SK-N-SH treated with all-trans-retinoic acid at 6 μM for 48 hours (cell line): ENCODE data around the gene ZNF672.
"Not testable (repeated sequence)": the region's sequence is repeated elsewhere in the genome, so short reads cannot be mapped to it uniquely, and the experiment has no call there.

Experiments used
- ATAC-seq: fragments of 200-7000 bp; cut with Tn5 transposase; 3 replicates; pipeline ENCODE4 v1.9.1; 2020; ENCODE audit warnings: mild to moderate bottlenecking, moderate library complexity
- ARNTL ChIP-seq: fragments of 450-650 bp; formaldehyde crosslinking; IDR thresholded peaks from 2 replicates; pipeline ENCODE4 v1.5.0; 2020; ENCODE audit warnings: low read depth, mild to moderate bottlenecking, moderate library complexity, borderline replicate concordance
- BACH2 ChIP-seq: fragments of 250-450 bp; sonication (Bioruptor Pico); IDR thresholded peaks from 2 replicates; pipeline ENCODE4 v1.9.0; 2021; ENCODE audit warnings: mild to moderate bottlenecking, borderline replicate concordance
- CSDC2 ChIP-seq: fragments of 250-450 bp; sonication (Bioruptor Pico); IDR thresholded peaks from 2 replicates; pipeline ENCODE4 v1.5.0; 2020; ENCODE audit warnings: mild to moderate bottlenecking, moderate library complexity
- ESRRG ChIP-seq: fragments of 250-450 bp; sonication (Bioruptor Pico); IDR thresholded peaks from 2 replicates; pipeline ENCODE4 v1.6.1; 2021; ENCODE audit warnings: mild to moderate bottlenecking
- GLIS3 ChIP-seq: fragments of 250-450 bp; sonication (Bioruptor Pico); IDR thresholded peaks from 2 replicates; pipeline ENCODE4 v1.5.0; 2020; ENCODE audit warnings: mild to moderate bottlenecking, moderate library complexity
- ISL1 ChIP-seq: fragments of 250-450 bp; sonication (Bioruptor Pico); IDR thresholded peaks from 2 replicates; pipeline ENCODE4 v2.1.2; 2022; ENCODE audit warnings: mild to moderate bottlenecking, moderate library complexity
- OSR1 ChIP-seq: fragments of 250-450 bp; sonication (Bioruptor Pico); IDR thresholded peaks from 2 replicates; pipeline ENCODE4 v1.8.0; 2022; ENCODE audit warnings: moderate library complexity, mild to moderate bottlenecking, inconsistent platforms
- RARB ChIP-seq: fragments of 250-450 bp; sonication (Bioruptor Pico); IDR thresholded peaks from 2 replicates; pipeline ENCODE4 v1.8.0; 2021; ENCODE audit warnings: mild to moderate bottlenecking, moderate library complexity
- SNAI2 ChIP-seq: fragments of 250-450 bp; sonication (Bioruptor Pico); IDR thresholded peaks from 2 replicates; pipeline ENCODE4 v1.5.0; 2020; ENCODE audit warnings: mild to moderate bottlenecking, moderate library complexity
- TOX ChIP-seq: fragments of 250-450 bp; sonication (Bioruptor Pico); IDR thresholded peaks from 2 replicates; pipeline ENCODE4 v1.8.0; 2021; ENCODE audit warnings: mild to moderate bottlenecking, moderate library complexity, borderline replicate concordance
- ZC3H10 ChIP-seq: fragments of 250-450 bp; sonication (Bioruptor Pico); IDR thresholded peaks from 2 replicates; pipeline ENCODE4 v1.5.1; 2021; ENCODE audit warnings: mild to moderate bottlenecking, moderate library complexity
- ZFP3 ChIP-seq: fragments of 250-450 bp; sonication (Bioruptor Pico); IDR thresholded peaks from 2 replicates; pipeline ENCODE4 v1.5.0; 2020; ENCODE audit warnings: mild to moderate bottlenecking, moderate library complexity
- ZFP30 ChIP-seq: fragments of 450-650 bp; formaldehyde crosslinking; IDR thresholded peaks from 2 replicates; pipeline ENCODE4 v1.5.0; 2022; ENCODE audit warnings: mild to moderate bottlenecking, moderate library complexity
- ZNF565 ChIP-seq: fragments of 450-650 bp; formaldehyde crosslinking; conservative IDR thresholded peaks from 2 replicates; pipeline ENCODE4 v1.5.0; 2020; ENCODE audit warnings: low read depth, mild to moderate bottlenecking, moderate library complexity
- ZNF70 ChIP-seq: fragments of 450-650 bp; formaldehyde crosslinking; IDR thresholded peaks from 2 replicates; pipeline ENCODE4 v1.5.0; 2020; ENCODE audit warnings: mild to moderate bottlenecking, moderate library complexity
- TF ChIP-seq, protein P1 (sequence below): fragments of 250-450 bp; sonication (Bioruptor Pico); IDR thresholded peaks from 2 replicates; pipeline ENCODE4 v1.8.0; 2021; ENCODE audit warnings: low read depth, mild to moderate bottlenecking, moderate library complexity, borderline replicate concordance
- TF ChIP-seq, protein P2 (sequence below): fragments of 250-450 bp; sonication (Bioruptor Pico); IDR thresholded peaks from 2 replicates; pipeline ENCODE4 v1.5.0; 2020; ENCODE audit warnings: mild to moderate bottlenecking, moderate library complexity
- TF ChIP-seq, protein P3 (sequence below): fragments of 250-450 bp; sonication (Bioruptor Pico); IDR thresholded peaks from 2 replicates; pipeline ENCODE4 v1.5.1; 2021; ENCODE audit warnings: mild to moderate bottlenecking, moderate library complexity
- TF ChIP-seq, protein P4 (sequence below): fragments of 250-450 bp; sonication (Bioruptor Pico); IDR thresholded peaks from 2 replicates; pipeline ENCODE4 v1.8.0; 2020; ENCODE audit warnings: mild to moderate bottlenecking, moderate library complexity, borderline replicate concordance

Gene ZNF672

DNA sequence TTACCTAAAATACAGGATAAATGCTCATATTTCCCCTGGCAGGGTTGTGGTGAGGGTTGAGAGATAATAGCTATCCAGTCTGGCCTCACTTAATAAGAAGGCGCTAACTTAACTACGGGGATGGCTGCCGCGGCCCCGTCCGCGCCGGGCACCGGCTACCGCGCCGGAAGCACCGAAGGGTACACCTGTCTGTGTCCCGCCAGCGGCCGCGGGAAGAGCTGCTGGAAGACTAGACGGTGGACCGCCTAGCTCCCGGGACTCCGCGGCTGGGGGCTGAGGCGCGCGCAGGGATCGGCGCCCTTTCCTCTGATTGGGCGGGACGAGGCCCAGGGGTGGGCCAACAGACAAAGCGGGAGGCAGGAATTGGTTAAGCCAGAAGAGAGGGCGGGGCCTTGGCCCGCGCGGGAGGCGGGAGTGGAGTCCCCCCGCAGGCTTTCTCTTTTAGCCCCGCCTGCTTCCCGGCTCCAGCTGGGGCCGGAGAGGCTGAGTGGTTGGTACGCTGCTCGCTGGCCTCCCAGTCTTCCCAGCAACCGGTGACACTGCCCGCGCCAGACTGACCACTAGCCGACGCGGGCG lies at the start of gene ZNF672:
TSS of gene ZNF672 (plus strand) at position 444 of the 576 bp plus-strand sequence. CDS start 9,051 bp downstream, outside the sequence.
- TF ChIP-seq CSDC2 (no peak), BACH2 (CRISPR knock-in tag) (no peak), ZC3H10 (CRISPR knock-in tag) (no peak), ISL1 (no peak), SNAI2 (no peak)
- TF ChIP-seq, protein P1, sequence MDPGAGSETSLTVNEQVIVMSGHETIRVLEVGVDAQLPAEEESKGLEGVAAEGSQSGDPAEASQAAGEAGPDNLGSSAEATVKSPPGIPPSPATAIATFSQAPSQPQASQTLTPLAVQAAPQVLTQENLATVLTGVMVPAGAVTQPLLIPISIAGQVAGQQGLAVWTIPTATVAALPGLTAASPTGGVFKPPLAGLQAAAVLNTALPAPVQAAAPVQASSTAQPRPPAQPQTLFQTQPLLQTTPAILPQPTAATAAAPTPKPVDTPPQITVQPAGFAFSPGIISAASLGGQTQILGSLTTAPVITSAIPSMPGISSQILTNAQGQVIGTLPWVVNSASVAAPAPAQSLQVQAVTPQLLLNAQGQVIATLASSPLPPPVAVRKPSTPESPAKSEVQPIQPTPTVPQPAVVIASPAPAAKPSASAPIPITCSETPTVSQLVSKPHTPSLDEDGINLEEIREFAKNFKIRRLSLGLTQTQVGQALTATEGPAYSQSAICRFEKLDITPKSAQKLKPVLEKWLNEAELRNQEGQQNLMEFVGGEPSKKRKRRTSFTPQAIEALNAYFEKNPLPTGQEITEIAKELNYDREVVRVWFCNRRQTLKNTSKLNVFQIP (CRISPR knock-in tag) = no peak
- TF ChIP-seq, all 23 proteins: peak for 0
- peak; percentile 94 for ATAC-seq

DNA sequence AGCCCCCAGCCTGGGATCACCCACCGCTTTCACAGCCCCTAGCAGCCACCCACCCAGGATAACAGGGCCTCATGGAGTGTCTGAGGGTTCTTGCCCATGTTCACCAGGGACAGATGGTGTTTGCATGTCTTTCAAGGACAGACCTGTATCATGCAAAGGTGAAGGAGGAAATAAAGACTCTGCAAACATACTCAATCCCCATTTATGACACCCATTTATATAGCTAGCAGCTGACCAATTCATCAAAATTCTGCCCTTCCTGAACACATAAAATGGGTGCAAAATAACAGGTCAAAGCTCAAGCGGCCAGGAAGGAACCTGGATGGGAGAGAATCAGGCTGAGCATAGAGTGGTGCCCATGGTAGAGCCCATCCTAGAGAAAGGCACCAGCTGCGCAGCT lies 49.7 kb upstream of the ZNF672 start:
- no peak for ATAC-seq
- TF ChIP-seq ESRRG = no peak
- TF ChIP-seq, protein P2, sequence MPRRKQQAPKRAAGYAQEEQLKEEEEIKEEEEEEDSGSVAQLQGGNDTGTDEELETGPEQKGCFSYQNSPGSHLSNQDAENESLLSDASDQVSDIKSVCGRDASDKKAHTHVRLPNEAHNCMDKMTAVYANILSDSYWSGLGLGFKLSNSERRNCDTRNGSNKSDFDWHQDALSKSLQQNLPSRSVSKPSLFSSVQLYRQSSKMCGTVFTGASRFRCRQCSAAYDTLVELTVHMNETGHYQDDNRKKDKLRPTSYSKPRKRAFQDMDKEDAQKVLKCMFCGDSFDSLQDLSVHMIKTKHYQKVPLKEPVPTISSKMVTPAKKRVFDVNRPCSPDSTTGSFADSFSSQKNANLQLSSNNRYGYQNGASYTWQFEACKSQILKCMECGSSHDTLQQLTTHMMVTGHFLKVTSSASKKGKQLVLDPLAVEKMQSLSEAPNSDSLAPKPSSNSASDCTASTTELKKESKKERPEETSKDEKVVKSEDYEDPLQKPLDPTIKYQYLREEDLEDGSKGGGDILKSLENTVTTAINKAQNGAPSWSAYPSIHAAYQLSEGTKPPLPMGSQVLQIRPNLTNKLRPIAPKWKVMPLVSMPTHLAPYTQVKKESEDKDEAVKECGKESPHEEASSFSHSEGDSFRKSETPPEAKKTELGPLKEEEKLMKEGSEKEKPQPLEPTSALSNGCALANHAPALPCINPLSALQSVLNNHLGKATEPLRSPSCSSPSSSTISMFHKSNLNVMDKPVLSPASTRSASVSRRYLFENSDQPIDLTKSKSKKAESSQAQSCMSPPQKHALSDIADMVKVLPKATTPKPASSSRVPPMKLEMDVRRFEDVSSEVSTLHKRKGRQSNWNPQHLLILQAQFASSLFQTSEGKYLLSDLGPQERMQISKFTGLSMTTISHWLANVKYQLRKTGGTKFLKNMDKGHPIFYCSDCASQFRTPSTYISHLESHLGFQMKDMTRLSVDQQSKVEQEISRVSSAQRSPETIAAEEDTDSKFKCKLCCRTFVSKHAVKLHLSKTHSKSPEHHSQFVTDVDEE = no peak
- TF ChIP-seq ISL1 = no peak
- TF ChIP-seq RARB (CRISPR knock-in tag) = no peak
- TF ChIP-seq ZFP3 (CRISPR knock-in tag) = no peak
- TF ChIP-seq OSR1 = no peak

DNA sequence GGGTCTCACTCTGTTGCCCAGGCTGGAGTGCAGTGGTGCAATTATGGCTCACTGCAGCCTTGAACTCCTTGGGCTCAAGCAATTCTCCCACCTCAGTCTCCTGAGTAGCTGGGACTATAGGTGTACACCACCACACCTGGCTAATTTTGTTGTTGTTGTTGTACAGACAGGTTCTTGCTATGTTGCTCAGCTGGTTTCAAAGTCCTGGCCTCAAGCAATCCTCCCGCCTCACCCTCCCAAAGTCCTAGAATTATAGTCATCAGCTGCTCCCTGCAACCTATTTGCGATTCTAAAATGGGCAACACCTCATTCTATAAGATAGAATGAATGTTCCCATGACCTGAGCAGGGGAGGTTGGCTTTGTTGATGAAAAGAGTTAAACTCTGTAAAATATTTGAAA lies 48.7 kb upstream of the ZNF672 start:
- not testable (repeated sequence) for ATAC-seq

DNA sequence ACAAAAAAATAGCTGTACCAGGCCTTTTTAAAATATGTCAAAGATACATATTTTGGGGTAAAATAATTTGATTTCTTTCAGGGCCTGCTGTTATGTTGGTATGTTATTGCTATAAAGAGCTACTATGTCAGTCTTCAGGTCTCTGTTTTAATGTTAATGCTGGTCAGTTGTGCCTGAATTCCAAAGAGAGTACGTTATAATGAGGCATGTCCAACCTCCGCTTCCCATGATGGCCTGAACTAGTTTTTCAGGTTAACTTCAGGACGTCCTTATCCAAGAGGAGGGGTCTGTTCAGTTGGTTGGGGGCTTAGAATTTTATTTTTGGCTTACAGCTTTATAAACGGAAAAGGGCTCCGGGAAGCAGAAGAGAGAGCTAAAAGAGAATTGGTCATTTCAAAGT lies 47.6 kb upstream of the ZNF672 start:
- no peak for TF ChIP-seq ZC3H10 (CRISPR knock-in tag)
- no peak for TF ChIP-seq OSR1
- no peak for TF ChIP-seq ZNF565 (CRISPR knock-in tag)
- TF ChIP-seq, protein P1 (CRISPR knock-in tag) = no peak
- TF ChIP-seq ZFP30 (CRISPR knock-in tag) = no peak
- no peak for TF ChIP-seq RARB (CRISPR knock-in tag)
- TF ChIP-seq BACH2 (CRISPR knock-in tag) = no peak
- TF ChIP-seq ZNF70 (CRISPR knock-in tag) = no peak
- TF ChIP-seq, protein P3, sequence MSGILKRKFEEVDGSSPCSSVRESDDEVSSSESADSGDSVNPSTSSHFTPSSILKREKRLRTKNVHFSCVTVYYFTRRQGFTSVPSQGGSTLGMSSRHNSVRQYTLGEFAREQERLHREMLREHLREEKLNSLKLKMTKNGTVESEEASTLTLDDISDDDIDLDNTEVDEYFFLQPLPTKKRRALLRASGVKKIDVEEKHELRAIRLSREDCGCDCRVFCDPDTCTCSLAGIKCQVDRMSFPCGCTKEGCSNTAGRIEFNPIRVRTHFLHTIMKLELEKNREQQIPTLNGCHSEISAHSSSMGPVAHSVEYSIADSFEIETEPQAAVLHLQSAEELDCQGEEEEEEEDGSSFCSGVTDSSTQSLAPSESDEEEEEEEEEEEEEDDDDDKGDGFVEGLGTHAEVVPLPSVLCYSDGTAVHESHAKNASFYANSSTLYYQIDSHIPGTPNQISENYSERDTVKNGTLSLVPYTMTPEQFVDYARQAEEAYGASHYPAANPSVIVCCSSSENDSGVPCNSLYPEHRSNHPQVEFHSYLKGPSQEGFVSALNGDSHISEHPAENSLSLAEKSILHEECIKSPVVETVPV (CRISPR knock-in tag) = no peak
- TF ChIP-seq, protein P2 = no peak
- no peak for ATAC-seq

DNA sequence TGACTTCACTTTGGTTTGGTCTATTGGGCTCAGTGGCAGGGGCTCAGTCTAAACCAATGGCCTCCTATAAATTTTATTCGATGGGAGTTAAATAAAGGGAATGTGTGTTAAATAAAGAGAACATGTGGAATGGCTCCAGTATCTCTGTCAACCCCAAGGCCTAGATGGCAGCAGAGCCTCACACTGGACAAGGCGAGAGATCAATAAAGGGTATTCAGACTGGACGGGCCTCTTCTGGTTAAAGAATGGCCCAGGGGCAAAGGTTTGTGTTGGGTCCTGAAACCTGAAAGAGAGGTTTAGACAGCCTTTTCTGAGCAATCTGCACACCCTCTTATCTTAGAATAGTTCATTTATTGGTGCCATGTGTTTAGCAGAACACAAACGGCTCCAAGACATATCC lies 47.0 kb upstream of the ZNF672 start:
- ATAC-seq = no peak
- TF ChIP-seq, protein P4, sequence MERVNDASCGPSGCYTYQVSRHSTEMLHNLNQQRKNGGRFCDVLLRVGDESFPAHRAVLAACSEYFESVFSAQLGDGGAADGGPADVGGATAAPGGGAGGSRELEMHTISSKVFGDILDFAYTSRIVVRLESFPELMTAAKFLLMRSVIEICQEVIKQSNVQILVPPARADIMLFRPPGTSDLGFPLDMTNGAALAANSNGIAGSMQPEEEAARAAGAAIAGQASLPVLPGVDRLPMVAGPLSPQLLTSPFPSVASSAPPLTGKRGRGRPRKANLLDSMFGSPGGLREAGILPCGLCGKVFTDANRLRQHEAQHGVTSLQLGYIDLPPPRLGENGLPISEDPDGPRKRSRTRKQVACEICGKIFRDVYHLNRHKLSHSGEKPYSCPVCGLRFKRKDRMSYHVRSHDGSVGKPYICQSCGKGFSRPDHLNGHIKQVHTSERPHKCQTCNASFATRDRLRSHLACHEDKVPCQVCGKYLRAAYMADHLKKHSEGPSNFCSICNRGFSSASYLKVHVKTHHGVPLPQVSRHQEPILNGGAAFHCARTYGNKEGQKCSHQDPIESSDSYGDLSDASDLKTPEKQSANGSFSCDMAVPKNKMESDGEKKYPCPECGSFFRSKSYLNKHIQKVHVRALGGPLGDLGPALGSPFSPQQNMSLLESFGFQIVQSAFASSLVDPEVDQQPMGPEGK (CRISPR knock-in tag) = no peak
- TF ChIP-seq ZNF70 (CRISPR knock-in tag) (no peak), ZFP3 (CRISPR knock-in tag) (no peak), ZFP30 (CRISPR knock-in tag) (no peak), GLIS3 (no peak), ZNF565 (CRISPR knock-in tag) (no peak), TOX (CRISPR knock-in tag) (no peak), ESRRG (no peak), SNAI2 (no peak), ARNTL (no peak), OSR1 (no peak)
- TF ChIP-seq, protein P3 (CRISPR knock-in tag) = no peak
